Natural killer cell (primary cell): ENCODE results near the gene CALCA. TPM values are rescaled to one million over a fixed set of nuclear protein-coding genes. Genes with fewer than 3 reads are reported as not detected.
"Not testable (repeated sequence)": the region's sequence is repeated elsewhere in the genome, so short reads cannot be mapped to it uniquely, and the experiment has no call there.

Experiments
- ATAC-seq, 3 donors: fragments of 150-1000 bp in 2 of 3; fragments of 200-7000 bp in 1 of 3; cut with Tn5 transposase; 1 replicate in 1 of 3; 2 replicates in 2 of 3; pipeline ENCODE4 v1.10.0; 2021; ENCODE audit warnings: mild to moderate bottlenecking in 2 of 3, moderate library complexity in 2 of 3
- DNase-seq, 2 donors: peaks; one replicate each; pipeline versions ENCODE4 v3.0.0 to v3.0.0-alpha.2; 2013 to 2021; ENCODE audit warnings: mixed read lengths in 1 of 2
- H3K27ac ChIP-seq: one replicate; pipeline ENCODE4 v1.5.1; 2013; ENCODE audit warnings: mild to moderate bottlenecking, low read length
- H3K27me3 ChIP-seq: one replicate; pipeline ENCODE4 v1.6.1; 2013; ENCODE audit warnings: low read length; ENCODE audit not compliant: control insufficient read depth, insufficient read depth
- H3K36me3 ChIP-seq: one replicate; pipeline ENCODE4 v1.6.1; 2013; ENCODE audit warnings: low read length; ENCODE audit not compliant: control insufficient read depth, insufficient read depth
- H3K4me1 ChIP-seq: one replicate; pipeline ENCODE4 v1.6.1; 2013; ENCODE audit warnings: low read length; ENCODE audit not compliant: control insufficient read depth, insufficient read depth
- H3K4me3 ChIP-seq: one replicate; pipeline ENCODE4 v1.5.1; 2013; ENCODE audit warnings: low read length
- H3K9me3 ChIP-seq: one replicate; pipeline ENCODE4 v1.6.1; 2013; ENCODE audit warnings: low read length; ENCODE audit not compliant: control insufficient read depth, insufficient read depth
- H3K27ac Mint-ChIP-seq, 2 donors: one replicate each; pipeline ENCODE4 v1.8.0; 2022; ENCODE audit warnings: mild to moderate bottlenecking in 2 of 2, mixed read lengths in 2 of 2, moderate library complexity in 1 of 2
- H3K27me3 Mint-ChIP-seq, 2 donors: one replicate each; pipeline ENCODE4 v1.8.0; 2022; ENCODE audit warnings: low read depth in 2 of 2, mixed read lengths in 2 of 2
- H3K36me3 Mint-ChIP-seq: one replicate; pipeline ENCODE4 v1.8.0; 2022; ENCODE audit warnings: mixed read lengths
- H3K4me1 Mint-ChIP-seq, 2 donors: one replicate each; pipeline ENCODE4 v1.8.0; 2022; ENCODE audit warnings: mixed read lengths in 2 of 2
- H3K4me3 Mint-ChIP-seq: one replicate; pipeline ENCODE4 v1.8.0; 2022; ENCODE audit warnings: mild to moderate bottlenecking, moderate library complexity, mixed read lengths
- H3K9me3 Mint-ChIP-seq, 2 donors: one replicate each; pipeline ENCODE4 v1.8.0; 2022; ENCODE audit warnings: mixed read lengths in 2 of 2
- CTCF ChIP-seq: fragments of 200-600 bp; IDR thresholded peaks from one replicate; pipeline ENCODE4 v1.8.0; 2022; ENCODE audit warnings: antibody characterized with exemption
- WGBS: methylation state at CpG from one replicate; pipeline ENCODE4 v1.1.7; 2013; ENCODE audit warnings: missing lambda C conversion rate; ENCODE audit not compliant: insufficient coverage; 5-methylcytosine and 5-hydroxymethylcytosine counted together
- intact Hi-C: fragments of 100-400 bp; cut with micrococcal nuclease; formaldehyde crosslinking; loops from one replicate; pipeline ENCODE4 v1.14.2; 2022
- total RNA-seq, 4 donors: library from RNA; stranded (reverse); fragments of 120-200 nt in 1 of 4; gene quantifications; one replicate each; pipeline versions ENCODE4 v1.2.3 to v1.2.4, GENCODE V29; 2013 to 2022

Gene CALCA
- total RNA-seq, 3 donors from 2014 or later (not counting 1 experiment from before 2014, with no cell fraction given): not detected

- Histone ChIP-seq H3K9me3 (no peaks in the 10 kb centered on the region), H3K27ac (no peak overlapping the region), H3K4me3 (no peak overlapping the region), H3K27me3 (peaks cover 14% of the 10 kb centered on the region), H3K4me1 (no peaks in the 10 kb centered on the region), H3K36me3 (no peaks in the 10 kb centered on the region)
- intact Hi-C loops: no loop called here
- no peak for TF ChIP-seq CTCF
- DNase-seq: no peak
- Mint-ChIP-seq H3K27ac (no peak overlapping the region), H3K4me1 (no peaks in the 10 kb centered on the region), H3K36me3 (peaks cover 7% of the 10 kb centered on the region), H3K27me3 (peaks cover 26 to 62% of the 10 kb centered on the region in 2 donors), H3K9me3 (peaks cover 2 to 6% of the 10 kb centered on the region in 2 donors), H3K4me3 (no peak overlapping the region)
- ATAC-seq: no peak
These were observed 38.7 kb upstream of the CALCA start for GRCh38 chr11:15010865-15011264.

DNA sequence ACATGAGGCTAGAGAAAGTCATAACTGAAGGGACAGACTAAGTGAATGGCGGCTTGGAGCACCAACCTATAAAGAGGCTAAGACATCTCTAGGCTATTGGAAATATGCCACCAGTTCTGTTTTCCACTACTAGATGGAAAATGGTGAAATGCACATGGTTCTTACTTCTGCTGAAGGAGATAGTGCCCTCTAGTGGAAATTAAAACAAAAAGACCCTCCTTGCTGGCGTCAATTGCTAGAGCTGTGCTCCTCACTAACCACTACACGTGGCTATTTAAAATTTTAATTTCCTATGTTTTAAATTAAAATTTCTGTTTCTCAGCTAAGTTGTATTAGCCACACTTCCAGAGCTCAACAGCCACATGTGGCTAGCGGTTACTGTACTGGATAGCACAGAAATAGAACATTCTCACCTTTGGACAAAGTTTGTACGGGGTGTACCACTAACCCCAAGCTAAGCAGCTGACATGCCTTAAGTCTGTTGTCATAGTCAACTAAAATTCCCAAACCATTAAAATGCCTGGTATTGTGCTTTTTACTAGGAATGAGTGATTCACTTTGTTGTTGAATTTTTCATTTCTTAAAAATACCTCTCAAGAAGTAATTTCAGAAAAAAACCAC is 34.1 kb upstream of the CALCA start:
- no peaks in the 10 kb centered on the region for H3K4me1 Mint-ChIP-seq
- Histone ChIP-seq H3K36me3 (no peaks in the 10 kb centered on the region), H3K9me3 (no peaks in the 10 kb centered on the region), H3K27ac (no peak overlapping the region), H3K27me3 (peaks cover 29% of the 10 kb centered on the region), H3K4me1 (no peaks in the 10 kb centered on the region), H3K4me3 (no peak overlapping the region)
- peaks cover 26 to 59% of the 10 kb centered on the region in 2 donors for H3K27me3 Mint-ChIP-seq
- 47% methylated on average over 5 of the region's 5 CpGs for WGBS
- ATAC-seq (peak; percentile 54 to 64 (median 59)), DNase-seq (peak in 1 of 2 donors; percentile 60)
- intact Hi-C loops: loop anchor here (5.0 to 10.0 kb wide), 3 partner anchors 99 to 469 kb away; no protein-coding TSS in a partner anchor
- no peak overlapping the region for H3K27ac Mint-ChIP-seq
- H3K9me3 Mint-ChIP-seq: no peaks in the 10 kb centered on the region
- peak; percentile 47 for TF ChIP-seq CTCF
- no peak overlapping the region for H3K4me3 Mint-ChIP-seq
- H3K36me3 Mint-ChIP-seq: no peaks in the 10 kb centered on the region

- H3K4me1 Mint-ChIP-seq, H3K9me3 ChIP-seq, H3K27ac ChIP-seq, H3K9me3 Mint-ChIP-seq, H3K4me3 ChIP-seq, H3K36me3 ChIP-seq, H3K4me1 ChIP-seq, H3K27me3 ChIP-seq, H3K27ac Mint-ChIP-seq, H3K4me3 Mint-ChIP-seq, intact Hi-C loops, DNase-seq, ATAC-seq, H3K36me3 Mint-ChIP-seq: not testable (repeated sequence)
- WGBS: 78% methylated on average over 3 of the region's 3 CpGs
- peaks cover 21 to 36% of the 10 kb centered on the region in 2 donors for H3K27me3 Mint-ChIP-seq
These were observed 16.0 kb upstream of the CALCA start for GRCh38 chr11:14988133-14988532.

- H3K36me3 Mint-ChIP-seq: no peaks in the 10 kb centered on the region
These were observed 9.4 kb upstream of the CALCA start for GRCh38 chr11:14981507-14981906.

More at GRCh38 chr11:14981507-14981906, 9.4 kb upstream of the CALCA start:
- no peaks in the 10 kb centered on the region for H3K4me1 Mint-ChIP-seq
- WGBS: no CpG with 5 or more reads among the region's 1 CpG
- no peak overlapping the region for H3K27ac Mint-ChIP-seq
- DNase-seq (no peak), ATAC-seq (no peak)
- H3K4me3 ChIP-seq: no peak overlapping the region
- no peaks in the 10 kb centered on the region for H3K36me3 ChIP-seq
- H3K9me3 ChIP-seq: no peaks in the 10 kb centered on the region
- H3K27me3 Mint-ChIP-seq: peaks cover 33 to 59% of the 10 kb centered on the region in 2 donors
- intact Hi-C loops: no loop called here
- H3K4me3 Mint-ChIP-seq: no peak overlapping the region
- H3K27me3 ChIP-seq: peaks cover 4% of the 10 kb centered on the region
- H3K4me1 ChIP-seq: no peaks in the 10 kb centered on the region
- no peak overlapping the region for H3K27ac ChIP-seq
- TF ChIP-seq CTCF: no peak
- H3K9me3 Mint-ChIP-seq: no peaks in the 10 kb centered on the region
